ENCODE measurements around the gene PLCG2.

- TF ChIP-seq CTCF (IDR thresholded peaks at IDR 0.05; ENCODE audit: low read depth, low read length) (no peak), MAX (IDR thresholded peaks at IDR 0.05; ENCODE audit: low read depth, low read length) (no peak), POLR2A (IDR thresholded peaks at IDR 0.05; ENCODE audit: extremely low read depth, insufficient read length) (no peak)
Observed at GRCh38 chr16:81810894-81811538, 31.9 kb downstream of the PLCG2 start.

Data from NB4 (cell line).